ENCODE measurements around the gene PTPMT1. TPM values are rescaled to one million over a fixed set of nuclear protein-coding genes. Genes with fewer than 3 reads are reported as not detected.

PTPMT1 gene
- total RNA-seq, 4 donors from 2014 or later, result 84.1 to 111 (median 90.1) TPM

GRCh38 chr11:47586098-47586855 is 20.9 kb downstream of the PTPMT1 start, which contains the start of gene FAM180B:
TSS of gene FAM180B (plus strand) at chr11:47586678. CDS start at chr11:47586769, 91 bp downstream.
- intact Hi-C loops (cut with DNase I; ENCODE audit: low total_unique reads), result no loop called here
- TF ChIP-seq POLR2A (IDR thresholded peaks at IDR 0.05), result no peak
- no peak for TF ChIP-seq CTCF (IDR thresholded peaks at IDR 0.05)
- DNase-seq (ENCODE audit: low spot score in 2 of 2), result no peak
- no peak within 1 kb of the TSS for H3K4me3 ChIP-seq (ENCODE audit: low read depth, poor library complexity, severe bottlenecking)
- WGBS, 2 donors, result 37 to 76% methylated on average over 6 to 12 of the region's 12 CpGs

- TF ChIP-seq CTCF (IDR thresholded peaks at IDR 0.05) (no peak), POLR2A (IDR thresholded peaks at IDR 0.05) (no peak)
- 40 to 45% methylated on average over 6 of the region's 6 CpGs for WGBS, 2 donors
- DNase-seq (ENCODE audit: low spot score in 2 of 2), result peak in 1 of 2 donors; percentile 58
- intact Hi-C loops (cut with DNase I; ENCODE audit: low total_unique reads), result no loop called here
- H3K4me3 ChIP-seq (ENCODE audit: low read depth, poor library complexity, severe bottlenecking), result no peak overlapping the region
Observed at GRCh38 chr11:47587039-47587716, 21.8 kb downstream of the PTPMT1 start.

GRCh38 chr11:47587723-47588326 is 22.4 kb downstream of the PTPMT1 start:
- peak; percentile 60 to 93 for DNase-seq (ENCODE audit: low spot score in 2 of 2)
- WGBS, 2 donors, result 60 to 61% methylated on average over 11 to 14 of the region's 14 CpGs
- H3K4me3 ChIP-seq (ENCODE audit: low read depth, poor library complexity, severe bottlenecking), result no peak overlapping the region
- intact Hi-C loops (cut with DNase I; ENCODE audit: low total_unique reads), result no loop called here
- no peak for TF ChIP-seq POLR2A (IDR thresholded peaks at IDR 0.05)
- TF ChIP-seq CTCF (IDR thresholded peaks at IDR 0.05), result no peak

- intact Hi-C loops (cut with DNase I; ENCODE audit: low total_unique reads), result no loop called here
- 85 to 90% methylated on average over 11 of the region's 11 CpGs for whole genome bisulfite sequencing, 2 donors
- TF ChIP-seq POLR2A (IDR thresholded peaks at IDR 0.05) (no peak), CTCF (IDR thresholded peaks at IDR 0.05) (no peak)
- no peak for DNase-seq (ENCODE audit: low spot score in 2 of 2)
- H3K4me3 ChIP-seq (ENCODE audit: low read depth, poor library complexity, severe bottlenecking), result no peak overlapping the region
Observed at GRCh38 chr11:47589118-47589517, 23.7 kb downstream of the PTPMT1 start.

- TF ChIP-seq POLR2A (IDR thresholded peaks at IDR 0.05), result no peak
- no peak for TF ChIP-seq CTCF (IDR thresholded peaks at IDR 0.05)
- intact Hi-C loops (cut with DNase I; ENCODE audit: low total_unique reads), result no loop called here
- H3K4me3 ChIP-seq (ENCODE audit: low read depth, poor library complexity, severe bottlenecking), result no peak overlapping the region
- WGBS, 2 donors, result 64 to 67% methylated on average over 26 to 42 of the region's 51 CpGs
- no peak for DNase-seq (ENCODE audit: low spot score in 2 of 2)
Observed at GRCh38 chr11:47589584-47589976, 24.2 kb downstream of the PTPMT1 start.
